Heart left ventricle (tissue), 13 donors: ENCODE results near the gene ZNF70.

ENCODE experiments used
- CTCF ChIP-seq, 12 donors: fragments of 200-600 bp; sonication (generic) in 4 of 12; IDR thresholded peaks; one replicate each; pipeline versions ENCODE4 v1.5.0 to v1.8.0; 2018 to 2022; ENCODE audit warnings: antibody characterized with exemption in 12 of 12, mild to moderate bottlenecking in 5 of 12
- POLR2A ChIP-seq, 2 donors: fragments of 450-650 bp; IDR thresholded peaks; one replicate each; pipeline ENCODE4 v1.6.1; 2017; ENCODE audit warnings: antibody characterized with exemption in 2 of 2, mild to moderate bottlenecking in 2 of 2, moderate library complexity in 2 of 2
- donor health status: ischemic (EF 13 %, LVEDD 7.1; RV severe dilation, severe dysfunction).
- donor health status: DM: no; HTN: yes; CAD: no.
- donor health status: DM: no; HTN: no; CAD: no.
- donor health status: ischemic (EF 25% LVEDD 6.9; RV normal size, moderate dysfunction).
- donor health status: ischemic (EF 25% LVEDD 5.7; RV mildly dilated, moderate dysfunction).
- donor health status: ischemic (EF 35%, LVEDD 5.7; RV mildly dilated, moderate dysfunction).
- donor health status: nonischemic (EF 11% LVEDD 7.7; RV severe dilation, severe dysfunction).
- donor health status: DM: yes; HTN: yes; CAD: no.
- donor health status: PGD.
- donor health status: ischemic (EF 29% LVEDD 5.4; RV normal size, mild dysfunction).
- donor health status: nonischemic (EF 23%, LVEDD 6.1; RV moderate dilation, normal function).

DNA sequence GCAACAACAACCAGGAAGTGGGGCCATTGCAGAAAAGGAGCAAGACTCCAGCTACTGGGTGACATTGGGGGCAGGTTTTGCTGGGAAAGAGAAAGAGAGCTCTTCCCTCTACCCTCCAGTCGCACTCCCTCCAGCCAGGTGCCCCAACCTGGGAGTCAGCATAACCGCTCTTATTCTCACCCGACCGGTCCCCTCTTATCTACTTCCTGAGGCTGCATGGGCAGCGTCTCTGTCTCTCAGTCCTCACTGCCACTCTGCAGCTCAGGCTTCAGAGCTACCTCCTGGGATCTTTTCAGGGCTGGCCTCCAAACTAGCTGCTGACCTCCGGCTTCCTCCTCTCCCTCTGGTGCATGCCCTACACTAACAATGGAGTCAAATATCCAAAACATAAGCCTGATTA, 5.1 kb downstream of the ZNF70 start:
- TF ChIP-seq CTCF (IDR thresholded peaks at IDR 0.05) (no peak), POLR2A (IDR thresholded peaks at IDR 0.05) (no peak)
